Measurements from ENCODE around the gene MAT1A.

- TF ChIP-seq CTCF (IDR thresholded peaks at IDR 0.05) (no peak), POLR2A (IDR thresholded peaks at IDR 0.05) (no peak)
Measured at GRCh38 chr10:80281292-80281691, 8.2 kb downstream of the MAT1A start.
